GM12891 (cell line): ENCODE data around the gene PHF24.

Source experiments
- PAX5 ChIP-seq: IDR thresholded peaks from 2 replicates; pipeline ENCODE4 v1.6.1; 2011; ENCODE audit warnings: low read length, moderate library complexity, mild to moderate bottlenecking; ENCODE audit not compliant: insufficient read depth, severe bottlenecking
- POLR2A ChIP-seq: IDR thresholded peaks from 2 replicates; pipeline ENCODE4 v1.6.1; 2011; ENCODE audit warnings: low read depth, low read length, control low read depth
- POLR2AphosphoS5 ChIP-seq: IDR thresholded peaks from 2 replicates; pipeline ENCODE4 v1.6.1; 2011; ENCODE audit warnings: low read depth, low read length, control low read depth
- POU2F2 ChIP-seq: IDR thresholded peaks from 2 replicates; pipeline ENCODE4 v1.6.1; 2011; ENCODE audit warnings: low read depth, mild to moderate bottlenecking, control low read depth, low read length, moderate library complexity
- SPI1 ChIP-seq: IDR thresholded peaks from 2 replicates; pipeline ENCODE4 v1.6.1; 2011; ENCODE audit warnings: low read depth, low read length, control low read depth
- TAF1 ChIP-seq: IDR thresholded peaks from 2 replicates; pipeline ENCODE4 v1.6.1; 2011; ENCODE audit warnings: low read depth, low read length, control low read depth

- TF ChIP-seq SPI1 (no peak), POLR2A (no peak), POLR2AphosphoS5 (no peak), TAF1 (no peak), POU2F2 (no peak), PAX5 (no peak)
Observed at GRCh38 chr9:34948451-34948850, 9.6 kb upstream of the PHF24 start.
